ENCODE results near the gene FMNL2. TPM values are rescaled to one million over a fixed set of nuclear protein-coding genes. Genes with fewer than 3 reads are reported as not detected.

FMNL2 gene
- total and polyA plus RNA-seq, 2 experiments from 2014 or later, result 16.5 to 45.4 TPM

- Histone ChIP-seq H3K9me2 (ENCODE audit: insufficient read depth) (peaks cover 4% of the 10 kb centered on the region; the same call in 1 of the 2 replicates), H3K4me2 (no peak overlapping the region), H4K20me1 (replicated peaks; ENCODE audit: insufficient read depth) (peaks cover 9% of the 10 kb centered on the region), H3K4me3 (no peak overlapping the region), H3K27ac (ENCODE audit: low read depth) (no peak overlapping the region), H3F3A (replicated peaks; ENCODE audit: low read depth) (no peaks in the 10 kb centered on the region), H3K36me3 (ENCODE audit: insufficient read depth) (no peaks in the 10 kb centered on the region), H3K79me2 (replicated peaks; ENCODE audit: insufficient read depth) (peaks cover 76% of the 10 kb centered on the region), H2AFZ (no peak overlapping the region), H3K4me1 (ENCODE audit: insufficient read depth) (0 out of 2 replicates have a peak, but pooled peaks cover 4% of the 10 kb centered on the region), H3K27me3 (ENCODE audit: insufficient read depth) (no peaks in the 10 kb centered on the region)
- no peak for DNase-seq (ENCODE audit: low spot score)
- Mint-ChIP-seq H3K9me3 (no peaks in the 10 kb centered on the region), H3K27me3 (ENCODE audit: insufficient read depth, low read depth, poor library complexity) (no peaks in the 10 kb centered on the region), H3K36me3 (ENCODE audit: low read depth) (no peaks in the 10 kb centered on the region), H3K4me1 (peaks cover 30% of the 10 kb centered on the region; the same call in 2 of the 3 replicates), H3K4me3 (no peak overlapping the region), H3K27ac (no peak overlapping the region)
- no peak for ATAC-seq
- TF ChIP-seq, protein P1, sequence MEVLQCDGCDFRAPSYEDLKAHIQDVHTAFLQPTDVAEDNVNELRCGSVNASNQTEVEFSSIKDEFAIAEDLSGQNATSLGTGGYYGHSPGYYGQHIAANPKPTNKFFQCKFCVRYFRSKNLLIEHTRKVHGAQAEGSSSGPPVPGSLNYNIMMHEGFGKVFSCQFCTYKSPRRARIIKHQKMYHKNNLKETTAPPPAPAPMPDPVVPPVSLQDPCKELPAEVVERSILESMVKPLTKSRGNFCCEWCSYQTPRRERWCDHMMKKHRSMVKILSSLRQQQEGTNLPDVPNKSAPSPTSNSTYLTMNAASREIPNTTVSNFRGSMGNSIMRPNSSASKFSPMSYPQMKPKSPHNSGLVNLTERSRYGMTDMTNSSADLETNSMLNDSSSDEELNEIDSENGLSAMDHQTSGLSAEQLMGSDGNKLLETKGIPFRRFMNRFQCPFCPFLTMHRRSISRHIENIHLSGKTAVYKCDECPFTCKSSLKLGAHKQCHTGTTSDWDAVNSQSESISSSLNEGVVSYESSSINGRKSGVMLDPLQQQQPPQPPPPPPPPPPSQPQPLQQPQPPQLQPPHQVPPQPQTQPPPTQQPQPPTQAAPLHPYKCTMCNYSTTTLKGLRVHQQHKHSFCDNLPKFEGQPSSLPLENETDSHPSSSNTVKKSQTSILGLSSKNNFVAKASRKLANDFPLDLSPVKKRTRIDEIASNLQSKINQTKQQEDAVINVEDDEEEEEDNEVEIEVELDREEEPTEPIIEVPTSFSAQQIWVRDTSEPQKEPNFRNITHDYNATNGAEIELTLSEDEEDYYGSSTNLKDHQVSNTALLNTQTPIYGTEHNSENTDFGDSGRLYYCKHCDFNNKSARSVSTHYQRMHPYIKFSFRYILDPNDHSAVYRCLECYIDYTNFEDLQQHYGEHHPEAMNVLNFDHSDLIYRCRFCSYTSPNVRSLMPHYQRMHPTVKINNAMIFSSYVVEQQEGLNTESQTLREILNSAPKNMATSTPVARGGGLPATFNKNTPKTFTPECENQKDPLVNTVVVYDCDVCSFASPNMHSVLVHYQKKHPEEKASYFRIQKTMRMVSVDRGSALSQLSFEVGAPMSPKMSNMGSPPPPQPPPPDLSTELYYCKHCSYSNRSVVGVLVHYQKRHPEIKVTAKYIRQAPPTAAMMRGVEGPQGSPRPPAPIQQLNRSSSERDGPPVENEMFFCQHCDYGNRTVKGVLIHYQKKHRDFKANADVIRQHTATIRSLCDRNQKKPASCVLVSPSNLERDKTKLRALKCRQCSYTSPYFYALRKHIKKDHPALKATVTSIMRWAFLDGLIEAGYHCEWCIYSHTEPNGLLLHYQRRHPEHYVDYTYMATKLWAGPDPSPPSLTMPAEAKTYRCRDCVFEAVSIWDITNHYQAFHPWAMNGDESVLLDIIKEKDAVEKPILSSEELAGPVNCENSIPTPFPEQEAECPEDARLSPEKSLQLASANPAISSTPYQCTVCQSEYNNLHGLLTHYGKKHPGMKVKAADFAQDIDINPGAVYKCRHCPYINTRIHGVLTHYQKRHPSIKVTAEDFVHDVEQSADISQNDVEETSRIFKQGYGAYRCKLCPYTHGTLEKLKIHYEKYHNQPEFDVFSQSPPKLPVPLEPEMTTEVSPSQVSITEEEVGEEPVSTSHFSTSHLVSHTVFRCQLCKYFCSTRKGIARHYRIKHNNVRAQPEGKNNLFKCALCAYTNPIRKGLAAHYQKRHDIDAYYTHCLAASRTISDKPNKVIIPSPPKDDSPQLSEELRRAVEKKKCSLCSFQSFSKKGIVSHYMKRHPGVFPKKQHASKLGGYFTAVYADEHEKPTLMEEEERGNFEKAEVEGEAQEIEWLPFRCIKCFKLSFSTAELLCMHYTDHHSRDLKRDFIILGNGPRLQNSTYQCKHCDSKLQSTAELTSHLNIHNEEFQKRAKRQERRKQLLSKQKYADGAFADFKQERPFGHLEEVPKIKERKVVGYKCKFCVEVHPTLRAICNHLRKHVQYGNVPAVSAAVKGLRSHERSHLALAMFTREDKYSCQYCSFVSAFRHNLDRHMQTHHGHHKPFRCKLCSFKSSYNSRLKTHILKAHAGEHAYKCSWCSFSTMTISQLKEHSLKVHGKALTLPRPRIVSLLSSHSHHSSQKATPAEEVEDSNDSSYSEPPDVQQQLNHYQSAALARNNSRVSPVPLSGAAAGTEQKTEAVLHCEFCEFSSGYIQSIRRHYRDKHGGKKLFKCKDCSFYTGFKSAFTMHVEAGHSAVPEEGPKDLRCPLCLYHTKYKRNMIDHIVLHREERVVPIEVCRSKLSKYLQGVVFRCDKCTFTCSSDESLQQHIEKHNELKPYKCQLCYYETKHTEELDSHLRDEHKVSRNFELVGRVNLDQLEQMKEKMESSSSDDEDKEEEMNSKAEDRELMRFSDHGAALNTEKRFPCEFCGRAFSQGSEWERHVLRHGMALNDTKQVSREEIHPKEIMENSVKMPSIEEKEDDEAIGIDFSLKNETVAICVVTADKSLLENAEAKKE (CRISPR knock-in tag; IDR thresholded peaks at IDR 0.05), result no peak
- TF ChIP-seq NANOG (IDR thresholded peaks at IDR 0.05; ENCODE audit: borderline replicate concordance) (no peak), EZH2 (IDR thresholded peaks at IDR 0.05; ENCODE audit: low read depth, unreplicated experiment) (no peak), CREB1 (CRISPR knock-in tag; IDR thresholded peaks at IDR 0.05; ENCODE audit: low read depth) (no peak), EZH2phosphoT487 (IDR thresholded peaks at IDR 0.05; ENCODE audit: unreplicated experiment) (no peak), REST (IDR thresholded peaks at IDR 0.05; ENCODE audit: unreplicated experiment) (no peak), JUNB (IDR thresholded peaks at IDR 0.05; ENCODE audit: unreplicated experiment) (no peak), ETS1 (IDR thresholded peaks at IDR 0.05) (no peak), ZNF331 (CRISPR knock-in tag; IDR thresholded peaks at IDR 0.05; ENCODE audit: low read depth) (no peak), ZNF114 (CRISPR knock-in tag; IDR thresholded peaks at IDR 0.05) (no peak), POLR2AphosphoS5 (IDR thresholded peaks at IDR 0.05; ENCODE audit: low read depth) (no peak)
Measured at GRCh38 chr2:152506843-152507242, 171.9 kb downstream of the FMNL2 start.
